NCI-H526 (cell line): ENCODE measurements around the gene CYB5B.
A peak's percentile ranks its signal among the peaks of the same experiment; 100 is the strongest.

Experiments
- DNase-seq, 2 experiments: peaks; one replicate each; lab custom pipeline; 2025; lab: John Stamatoyannopoulos, UW

CYB5B gene

GRCh38 chr16:69424053-69424934, at the start of gene CYB5B:
Gene CYB5B (plus strand): TSS chr16:69424619. CDS start chr16:69424684, 65 bp downstream.
- DNase-seq: peak; percentile 97

GRCh38 chr16:69376393-69377059, 47.9 kb upstream of the CYB5B start:
- DNase-seq: no peak

GRCh38 chr16:69378036-69378435, 46.4 kb upstream of the CYB5B start:
- DNase-seq: no peak

- no peak for DNase-seq
These were observed 45.7 kb upstream of the CYB5B start for GRCh38 chr16:69378760-69379159.

- no peak for DNase-seq
These were observed 43.2 kb upstream of the CYB5B start for GRCh38 chr16:69381231-69381630.

GRCh38 chr16:69382421-69382820, 42.0 kb upstream of the CYB5B start:
- DNase-seq: no peak

- DNase-seq: no peak
These were observed 39.4 kb upstream of the CYB5B start for GRCh38 chr16:69384974-69385373.

- DNase-seq: no peak
These were observed 37.8 kb upstream of the CYB5B start for GRCh38 chr16:69386596-69386995.

GRCh38 chr16:69393898-69394849, 30.2 kb upstream of the CYB5B start:
- DNase-seq: no peak

GRCh38 chr16:69395859-69396186, 28.6 kb upstream of the CYB5B start:
- DNase-seq: no peak

- DNase-seq: peak; percentile 38 to 79
These were observed 28.0 kb upstream of the CYB5B start for GRCh38 chr16:69396187-69397061.

- peak; percentile 1 to 49 for DNase-seq
These were observed 26.4 kb upstream of the CYB5B start for GRCh38 chr16:69397821-69398521.

- no peak for DNase-seq
These were observed 25.1 kb upstream of the CYB5B start for GRCh38 chr16:69399361-69399760.

- DNase-seq: no peak
These were observed 22.0 kb upstream of the CYB5B start for GRCh38 chr16:69402439-69402838.

GRCh38 chr16:69404275-69404805, 20.1 kb upstream of the CYB5B start:
- no peak for DNase-seq

GRCh38 chr16:69405326-69405725, 19.1 kb upstream of the CYB5B start:
- no peak for DNase-seq

- DNase-seq: no peak
These were observed 18.7 kb upstream of the CYB5B start for GRCh38 chr16:69405757-69406156.

GRCh38 chr16:69406780-69407331, 17.6 kb upstream of the CYB5B start:
- no peak for DNase-seq

GRCh38 chr16:69407702-69408323, 16.6 kb upstream of the CYB5B start:
- no peak for DNase-seq

- no peak for DNase-seq
These were observed 15.9 kb upstream of the CYB5B start for GRCh38 chr16:69408475-69408874.
